GM23248 (cell line): ENCODE data around the gene AKT3. TPM values are rescaled to one million over a fixed set of nuclear protein-coding genes. Genes with fewer than 3 reads are reported as not detected.
A peak's percentile ranks its signal among the peaks of the same experiment; 100 is the strongest.

Experiments
- DNase-seq: peaks from one replicate; pipeline ENCODE4 v3.0.0-alpha.2; 2015
- H2AFZ ChIP-seq: fragments of 200-600 bp; sonication (generic); 2 replicates; pipeline ENCODE4 v1.6.1; 2016; ENCODE audit warnings: antibody characterized with exemption
- H3F3A ChIP-seq: fragments of 200-600 bp; sonication (generic); 2 replicates; pipeline ENCODE4 v1.6.1; 2016; ENCODE audit warnings: mild to moderate bottlenecking, antibody characterized with exemption, mixed run types; ENCODE audit not compliant: insufficient read depth
- H3K27ac ChIP-seq: fragments of 200-600 bp; sonication (generic); 2 replicates; pipeline ENCODE4 v1.5.1; 2016; ENCODE audit warnings: mild to moderate bottlenecking
- H3K27me3 ChIP-seq: fragments of 200-600 bp; sonication (generic); replicated peaks from 2 replicates; pipeline ENCODE4 v1.6.1; 2016; ENCODE audit warnings: mild to moderate bottlenecking; ENCODE audit not compliant: insufficient read depth
- H3K36me3 ChIP-seq: fragments of 200-600 bp; sonication (generic); 2 replicates; pipeline ENCODE4 v1.6.1; 2016; ENCODE audit warnings: low read depth, mild to moderate bottlenecking
- H3K4me1 ChIP-seq: fragments of 200-600 bp; sonication (generic); 2 replicates; pipeline ENCODE4 v1.6.1; 2016; ENCODE audit warnings: mild to moderate bottlenecking; ENCODE audit not compliant: insufficient read depth
- H3K4me2 ChIP-seq: fragments of 200-600 bp; sonication (generic); one replicate; pipeline ENCODE4 v1.6.1; 2016; ENCODE audit warnings: mild to moderate bottlenecking; ENCODE audit not compliant: unreplicated experiment
- H3K4me3 ChIP-seq: fragments of 200-600 bp; sonication (generic); 2 replicates; pipeline ENCODE4 v1.5.1; 2016; ENCODE audit warnings: mild to moderate bottlenecking
- H3K79me2 ChIP-seq: fragments of 200-600 bp; sonication (generic); 2 replicates; pipeline ENCODE4 v1.6.1; 2016; ENCODE audit warnings: mild to moderate bottlenecking; ENCODE audit not compliant: insufficient read depth
- H3K9ac ChIP-seq: fragments of 200-600 bp; sonication (generic); 2 replicates; pipeline ENCODE4 v1.6.1; 2016; ENCODE audit warnings: mild to moderate bottlenecking
- H3K9me2 ChIP-seq: fragments of 200-600 bp; sonication (generic); 2 replicates; pipeline ENCODE4 v1.6.1; 2016; ENCODE audit warnings: mixed run types, mild to moderate bottlenecking, moderate library complexity; ENCODE audit not compliant: insufficient read depth
- H3K9me3 ChIP-seq: fragments of 200-600 bp; sonication (generic); one replicate; pipeline ENCODE4 v1.6.1; 2017; ENCODE audit warnings: low read depth
- H4K20me1 ChIP-seq: fragments of 200-600 bp; sonication (generic); 2 replicates; pipeline ENCODE4 v1.6.0; 2016; ENCODE audit not compliant: insufficient read depth
- EZH2 ChIP-seq: fragments of 200-600 bp; sonication (generic); IDR thresholded peaks from 2 replicates; pipeline ENCODE4 v1.6.1; 2018; ENCODE audit warnings: antibody characterized with exemption, mild to moderate bottlenecking; ENCODE audit not compliant: insufficient read depth, poor library complexity, severe bottlenecking
- EZH2phosphoT487 ChIP-seq: fragments of 200-600 bp; sonication (generic); IDR thresholded peaks from 2 replicates; pipeline ENCODE4 v1.6.1; 2018; ENCODE audit warnings: antibody characterized with exemption, moderate library complexity, mild to moderate bottlenecking, low read depth; ENCODE audit not compliant: insufficient read depth
- WGBS, 2 experiments: methylation state at CpG; one replicate each; pipeline ENCODE4 v1.1.6; 2015 to 2017; ENCODE audit warnings: low lambda C conversion rate in 2 of 2, low coverage in 1 of 2; ENCODE audit errors: missing lambda C conversion rate in 2 of 2; 5-methylcytosine and 5-hydroxymethylcytosine counted together
- in situ Hi-C: fragments of 300-500 bp; cut with MboI; formaldehyde crosslinking; loops from 2 replicates; pipeline ENCODE4 v1.15.0; 2020
- polyA plus RNA-seq: library from polyadenylated mRNA; unstranded; fragments of >200 nt; fragmentation: Nextera tagmentation; extraction: Ambion mirVana; gene quantifications from 2 replicates; pipeline ENCODE4 v1.2.1, GENCODE V29; 2016
- total RNA-seq: library from RNA; depleted of rRNA; stranded (reverse); fragments of >200 nt; shearing (Covaris generic); gene quantifications from 2 replicates; pipeline ENCODE4 v1.2.3, GENCODE V29; 2014

The AKT3 gene
- total and polyA plus RNA-seq, 2 experiments from 2014 or later = 9.1 to 31.2 TPM

GRCh38 chr1:243549108-243549507, 300.9 kb downstream of the AKT3 start:
- Histone ChIP-seq H3K27ac (0 out of 2 replicates have a peak overlapping the region, but pooled peaks have one; percentile 5), H3K27me3 (no peaks in the 10 kb centered on the region), H3K79me2 (no peaks in the 10 kb centered on the region), H3K9ac (no peak overlapping the region), H3K4me1 (peaks cover 22% of the 10 kb centered on the region), H3K4me2 (peak overlapping the region; percentile 21), H3F3A (peaks cover 10% of the 10 kb centered on the region; the same call in 1 of the 2 replicates), H4K20me1 (no peaks in the 10 kb centered on the region), H3K36me3 (peaks cover 16% of the 10 kb centered on the region; the same call in 1 of the 2 replicates), H3K4me3 (no peak overlapping the region), H3K9me3 (no peaks in the 10 kb centered on the region), H2AFZ (no peak overlapping the region), H3K9me2 (no peaks in the 10 kb centered on the region)
- no peak for TF ChIP-seq EZH2phosphoT487
- no peak for TF ChIP-seq EZH2
- in situ Hi-C loops = no loop called here
- peak; percentile 62 for DNase-seq

- H3K9ac ChIP-seq = no peak overlapping the region
These were observed 301.5 kb downstream of the AKT3 start for GRCh38 chr1:243548516-243548915.

GRCh38 chr1:243547891-243548290, 302.2 kb downstream of the AKT3 start:
- in situ Hi-C loops = no loop called here
- H3K9ac ChIP-seq = no peak overlapping the region
- H3F3A ChIP-seq = peaks cover 10% of the 10 kb centered on the region; the same call in 1 of the 2 replicates
- no peaks in the 10 kb centered on the region for H4K20me1 ChIP-seq
- DNase-seq = no peak
- H3K4me2 ChIP-seq = no peak overlapping the region
- no peak overlapping the region for H2AFZ ChIP-seq
- H3K27ac ChIP-seq = no peak overlapping the region
- H3K9me2 ChIP-seq = no peaks in the 10 kb centered on the region
- TF ChIP-seq EZH2 = no peak
- no peak for TF ChIP-seq EZH2phosphoT487
- no peaks in the 10 kb centered on the region for H3K79me2 ChIP-seq
- H3K4me1 ChIP-seq = peaks cover 30% of the 10 kb centered on the region
- no peaks in the 10 kb centered on the region for H3K27me3 ChIP-seq
- 69 to 72% methylated on average over 3 of the region's 3 CpGs for WGBS, 2 experiments
- peaks cover 22% of the 10 kb centered on the region; the same call in 1 of the 2 replicates for H3K36me3 ChIP-seq
- no peaks in the 10 kb centered on the region for H3K9me3 ChIP-seq
- H3K4me3 ChIP-seq = no peak overlapping the region

More at GRCh38 chr1:243548516-243548915, 301.5 kb downstream of the AKT3 start:
- no peaks in the 10 kb centered on the region for H3K79me2 ChIP-seq
- WGBS, 2 experiments = 92 to 100% methylated on average over 1 of the region's 1 CpG
- DNase-seq = no peak
- H3K9me2 ChIP-seq = no peaks in the 10 kb centered on the region
- H3K4me3 ChIP-seq = no peak overlapping the region
- H2AFZ ChIP-seq = no peak overlapping the region
- no peak overlapping the region for H3K4me2 ChIP-seq
- H3K27me3 ChIP-seq = no peaks in the 10 kb centered on the region
- in situ Hi-C loops = no loop called here
- H3K9me3 ChIP-seq = no peaks in the 10 kb centered on the region
- TF ChIP-seq EZH2phosphoT487 (no peak), EZH2 (no peak)
- peaks cover 10% of the 10 kb centered on the region; the same call in 1 of the 2 replicates for H3F3A ChIP-seq
- peaks cover 20% of the 10 kb centered on the region; the same call in 1 of the 2 replicates for H3K36me3 ChIP-seq
- no peaks in the 10 kb centered on the region for H4K20me1 ChIP-seq
- H3K27ac ChIP-seq = no peak overlapping the region
- peaks cover 26% of the 10 kb centered on the region for H3K4me1 ChIP-seq

GRCh38 chr1:243546457-243546856, 303.6 kb downstream of the AKT3 start:
- no peak overlapping the region for H3K4me3 ChIP-seq
- H3K9me2 ChIP-seq = no peaks in the 10 kb centered on the region
- no peak overlapping the region for H3K4me2 ChIP-seq
- no peak overlapping the region for H3K9ac ChIP-seq
- peaks cover 10% of the 10 kb centered on the region; the same call in 1 of the 2 replicates for H3F3A ChIP-seq
- H3K9me3 ChIP-seq = no peaks in the 10 kb centered on the region
- H3K27ac ChIP-seq = no peak overlapping the region
- peaks cover 22% of the 10 kb centered on the region; the same call in 1 of the 2 replicates for H3K36me3 ChIP-seq
- H3K79me2 ChIP-seq = no peaks in the 10 kb centered on the region
- H3K27me3 ChIP-seq = no peaks in the 10 kb centered on the region
- TF ChIP-seq EZH2 (no peak), EZH2phosphoT487 (no peak)
- WGBS, 2 experiments = 0% methylated on average over 1 of the region's 1 CpG
- DNase-seq = no peak
- in situ Hi-C loops = no loop called here
- H2AFZ ChIP-seq = no peak overlapping the region
- H3K4me1 ChIP-seq = peaks cover 30% of the 10 kb centered on the region
- no peaks in the 10 kb centered on the region for H4K20me1 ChIP-seq
